Mucosa of stomach (tissue), 1 donor: ENCODE measurements around the gene AP1M1.

Experiments used
- H3K27me3 ChIP-seq: one replicate; pipeline ENCODE4 v1.7.0; 2013; ENCODE audit warnings: mild to moderate bottlenecking, low read length; ENCODE audit not compliant: control insufficient read depth, insufficient read depth
- H3K36me3 ChIP-seq: one replicate; pipeline ENCODE4 v1.7.0; 2013; ENCODE audit warnings: low read length; ENCODE audit not compliant: control insufficient read depth, insufficient read depth
- H3K4me1 ChIP-seq: one replicate; pipeline ENCODE4 v1.7.0; 2013; ENCODE audit warnings: mild to moderate bottlenecking, low read length; ENCODE audit not compliant: control insufficient read depth, insufficient read depth
- H3K4me3 ChIP-seq: one replicate; pipeline ENCODE4 v1.7.0; 2013; ENCODE audit warnings: low read length
- H3K9ac ChIP-seq: one replicate; pipeline ENCODE4 v1.7.0; 2013; ENCODE audit warnings: mild to moderate bottlenecking, low read length, moderate library complexity
- H3K9me3 ChIP-seq: one replicate; pipeline ENCODE4 v1.7.0; 2013; ENCODE audit warnings: mild to moderate bottlenecking, low read length, moderate library complexity; ENCODE audit not compliant: control insufficient read depth
- donor health status: Pancreatic carcinoma.

The AP1M1 gene

DNA sequence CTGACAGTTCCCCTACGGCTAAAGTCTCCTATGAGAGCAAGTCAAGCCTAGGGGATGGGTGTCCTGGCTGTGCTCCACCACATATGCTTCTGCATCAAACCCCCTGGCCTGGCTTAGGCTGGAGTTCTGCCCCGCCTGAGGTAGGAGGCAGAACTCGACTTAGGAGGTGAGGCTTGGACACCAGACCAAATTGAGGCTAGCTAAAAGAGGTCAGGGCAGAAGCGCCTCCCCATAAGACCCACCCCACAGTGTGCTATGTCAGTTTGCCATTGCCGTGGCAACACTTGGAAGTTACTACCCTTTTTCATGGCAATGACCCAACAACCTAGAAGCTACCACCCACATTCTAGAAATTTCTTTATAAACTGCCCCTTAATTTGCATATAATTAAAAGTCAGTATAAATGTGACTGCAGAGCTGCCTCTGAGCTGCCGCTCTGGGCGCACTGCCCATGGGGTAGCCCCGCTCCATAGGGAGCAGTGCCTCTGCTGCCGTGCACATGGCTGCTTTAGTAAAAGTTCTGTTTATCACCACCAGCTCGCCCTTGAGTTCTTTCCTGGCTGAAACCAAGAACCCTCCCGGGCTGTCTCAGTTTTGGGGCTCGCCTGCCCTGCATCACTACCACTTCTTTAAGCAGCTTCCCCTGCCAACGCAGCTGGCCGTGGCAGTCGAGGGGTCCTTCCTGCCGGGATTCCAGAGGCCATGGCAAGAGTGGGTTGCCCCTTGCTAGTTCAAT, 20.2 kb downstream of the AP1M1 start:
- Histone ChIP-seq H3K9me3 (peaks cover 9% of the 10 kb centered on the region), H3K9ac (no peak overlapping the region), H3K4me3 (no peak overlapping the region), H3K27me3 (no peaks in the 10 kb centered on the region), H3K4me1 (peaks cover 9% of the 10 kb centered on the region), H3K36me3 (peaks cover 6% of the 10 kb centered on the region)

DNA sequence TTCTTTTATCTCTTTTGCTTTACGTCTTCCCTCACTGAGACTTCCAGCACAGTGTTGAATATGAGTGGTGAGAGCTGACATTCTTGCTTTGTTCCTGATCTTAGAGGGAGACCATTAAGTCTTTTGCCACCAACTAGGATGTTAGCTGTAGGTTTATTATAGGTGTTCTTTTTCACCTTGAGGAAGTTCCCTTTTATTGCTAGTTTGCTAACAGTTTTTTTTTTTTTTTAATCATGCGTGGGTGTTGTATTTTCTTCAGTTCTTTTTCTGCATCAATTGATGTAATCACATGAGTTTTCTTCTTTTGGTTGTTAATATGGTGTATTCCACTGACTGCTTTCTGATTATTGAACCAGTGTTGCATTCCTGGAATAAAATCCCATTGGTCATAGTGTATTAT, 21.1 kb downstream of the AP1M1 start:
- H3K36me3 ChIP-seq, result peaks cover 10% of the 10 kb centered on the region
- no peak overlapping the region for H3K4me3 ChIP-seq
- no peaks in the 10 kb centered on the region for H3K27me3 ChIP-seq
- H3K4me1 ChIP-seq, result peaks cover 9% of the 10 kb centered on the region
- H3K9ac ChIP-seq, result no peak overlapping the region
- peaks cover 9% of the 10 kb centered on the region for H3K9me3 ChIP-seq

DNA sequence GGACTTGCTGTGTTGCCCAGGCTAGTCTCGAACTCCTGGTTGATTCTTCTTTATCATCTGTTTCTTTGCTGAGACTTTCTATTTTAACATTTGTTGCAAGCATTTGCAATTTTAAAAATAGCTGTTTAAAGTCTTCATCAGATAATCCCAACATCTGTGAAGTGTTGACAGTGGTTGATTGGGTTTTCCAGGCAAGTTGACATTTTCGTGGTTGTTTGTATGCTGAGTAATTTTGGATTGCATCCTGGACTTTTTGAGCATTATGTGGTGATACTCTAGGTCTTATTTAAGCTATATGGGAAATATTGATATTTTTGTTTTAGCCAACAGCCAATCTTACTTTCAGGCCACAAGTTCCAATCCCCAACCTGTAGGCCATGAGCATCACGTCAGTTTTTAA, 25.1 kb downstream of the AP1M1 start:
- H3K4me3 ChIP-seq, result no peak overlapping the region
- no peaks in the 10 kb centered on the region for H3K27me3 ChIP-seq
- H3K36me3 ChIP-seq, result peaks cover 39% of the 10 kb centered on the region
- H3K9me3 ChIP-seq, result peaks cover 9% of the 10 kb centered on the region
- no peak overlapping the region for H3K9ac ChIP-seq
- H3K4me1 ChIP-seq, result no peaks in the 10 kb centered on the region

DNA sequence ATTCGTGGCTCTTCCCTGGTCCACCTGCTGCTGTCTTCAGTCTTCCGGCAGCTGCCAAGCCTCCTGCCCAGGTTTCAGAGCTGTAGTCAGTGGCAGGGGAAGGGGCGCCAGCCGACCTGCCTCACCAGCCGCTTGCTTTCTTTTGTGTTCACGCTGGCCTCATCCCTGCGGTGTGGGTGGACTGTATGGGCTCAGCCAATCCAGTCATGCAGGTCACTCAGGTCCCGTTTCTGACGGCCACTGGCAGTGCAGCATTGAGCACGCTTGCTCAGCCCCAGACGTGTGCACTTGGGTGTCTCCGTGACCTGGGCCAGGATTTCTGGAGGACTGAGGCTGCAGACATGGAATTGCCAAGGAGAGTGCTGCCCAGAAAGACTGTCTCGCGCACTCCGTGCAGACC, 26.0 kb downstream of the AP1M1 start:
- H3K4me3 ChIP-seq, result no peak overlapping the region
- H3K36me3 ChIP-seq, result peaks cover 45% of the 10 kb centered on the region
- H3K27me3 ChIP-seq, result no peaks in the 10 kb centered on the region
- no peaks in the 10 kb centered on the region for H3K4me1 ChIP-seq
- H3K9ac ChIP-seq, result no peak overlapping the region
- peaks cover 9% of the 10 kb centered on the region for H3K9me3 ChIP-seq

DNA sequence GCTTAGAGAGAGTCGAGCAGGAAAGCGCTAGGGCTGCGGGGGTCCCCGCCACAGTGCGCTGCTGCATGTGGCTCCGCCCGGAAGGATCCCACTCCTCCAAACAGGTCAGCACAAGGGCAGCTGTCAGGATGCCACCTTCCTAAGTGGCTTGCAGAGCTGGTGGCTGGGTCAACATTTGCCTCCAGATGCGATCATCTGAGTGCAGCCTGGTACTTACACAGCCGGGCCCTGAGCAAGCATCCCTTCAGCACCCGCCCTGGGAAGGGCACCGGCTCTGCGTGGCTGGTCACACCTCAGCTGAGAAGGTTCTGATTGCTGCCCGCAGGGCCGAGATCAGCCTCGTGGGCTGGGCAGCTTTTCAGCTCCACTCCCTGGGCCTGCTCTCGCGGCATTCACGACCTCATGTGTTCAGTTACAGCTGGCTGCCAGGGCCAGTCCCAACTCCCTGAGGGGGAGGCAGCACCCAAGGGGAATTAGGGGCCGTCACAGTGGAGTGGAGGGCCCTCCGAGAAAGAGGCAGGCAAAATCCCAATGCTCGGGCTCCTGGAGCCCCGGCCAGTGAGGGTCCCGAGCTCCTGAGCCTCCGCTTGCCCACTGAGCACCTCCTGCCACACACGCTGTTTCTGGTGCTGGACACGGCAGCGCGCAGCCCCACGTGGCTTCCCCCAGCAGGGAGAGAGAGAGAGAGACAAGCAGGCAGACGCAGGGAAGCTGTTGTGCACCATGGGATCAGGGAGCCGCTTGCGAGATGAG, 26.8 kb downstream of the AP1M1 start:
- Histone ChIP-seq H3K9ac (no peak overlapping the region), H3K36me3 (peaks cover 45% of the 10 kb centered on the region), H3K4me1 (no peaks in the 10 kb centered on the region), H3K27me3 (no peaks in the 10 kb centered on the region), H3K4me3 (no peak overlapping the region), H3K9me3 (peaks cover 9% of the 10 kb centered on the region)

DNA sequence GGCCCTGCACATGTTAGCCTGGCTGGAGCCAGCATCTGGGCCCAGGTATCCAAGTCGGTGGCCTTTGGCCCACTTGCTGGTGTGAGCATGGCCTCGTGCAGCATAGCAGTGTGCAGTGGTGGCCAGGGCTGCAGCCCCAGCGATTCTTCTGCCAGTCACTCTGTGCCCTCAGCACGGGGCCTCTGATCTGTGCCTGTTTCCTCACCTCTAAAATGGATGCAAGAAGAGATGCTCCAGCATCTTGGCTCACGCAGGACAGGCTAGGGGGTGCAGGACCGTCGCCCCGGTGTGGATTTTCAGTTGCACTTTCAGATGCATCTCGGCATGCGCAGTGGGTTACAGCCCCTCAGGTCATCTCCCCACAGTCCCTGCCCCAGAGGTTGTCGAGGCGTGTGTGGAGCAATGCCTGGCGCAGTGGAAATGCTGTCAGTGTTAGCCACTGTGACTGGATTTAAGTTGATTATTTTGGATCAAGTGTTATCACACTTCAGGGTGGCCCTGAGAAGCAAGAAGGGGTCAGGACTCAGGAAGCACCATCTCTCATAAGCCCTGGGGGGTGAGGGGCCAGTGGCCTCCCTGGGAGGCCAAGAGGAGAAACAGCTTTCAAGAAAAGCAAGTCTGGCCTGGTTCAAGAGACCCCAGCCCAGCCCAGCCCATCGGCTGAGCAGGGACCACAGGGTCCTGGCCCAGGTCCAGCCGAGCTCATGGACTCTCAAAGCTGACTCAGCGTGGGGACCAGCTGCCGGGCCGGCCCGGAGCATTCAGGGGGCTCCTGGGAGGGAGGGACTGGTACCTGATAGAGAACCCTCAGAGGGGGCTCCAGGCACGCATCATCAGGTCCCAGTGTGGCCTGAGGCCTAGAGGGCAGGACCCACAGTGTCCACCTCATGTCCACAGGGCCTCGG, 27.8 kb downstream of the AP1M1 start:
- Histone ChIP-seq H3K36me3 (peaks cover 45% of the 10 kb centered on the region), H3K27me3 (no peaks in the 10 kb centered on the region), H3K4me3 (no peak overlapping the region), H3K9me3 (peaks cover 2% of the 10 kb centered on the region), H3K4me1 (no peaks in the 10 kb centered on the region), H3K9ac (no peak overlapping the region)

DNA sequence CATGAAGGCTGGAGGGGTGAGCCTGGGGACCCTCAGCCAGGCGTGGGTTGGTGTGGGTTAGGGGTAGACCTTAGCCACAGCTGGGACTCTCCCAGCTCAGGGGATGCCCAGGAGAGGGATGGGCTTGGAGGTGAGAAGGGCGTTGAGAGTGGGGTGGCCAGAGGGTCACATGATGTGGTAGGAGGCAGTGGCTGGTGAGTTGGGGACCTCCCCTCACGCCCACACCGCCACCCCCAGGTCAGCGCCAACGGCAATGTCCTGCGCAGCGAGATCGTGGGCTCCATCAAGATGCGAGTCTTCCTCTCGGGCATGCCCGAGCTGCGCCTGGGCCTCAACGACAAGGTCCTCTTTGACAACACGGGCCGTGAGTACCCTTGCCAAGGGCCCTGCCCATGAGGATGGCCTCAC, 28.5 kb downstream of the AP1M1 start:
- Histone ChIP-seq H3K36me3 (peaks cover 45% of the 10 kb centered on the region), H3K4me3 (no peak overlapping the region), H3K9me3 (no peaks in the 10 kb centered on the region), H3K27me3 (no peaks in the 10 kb centered on the region), H3K9ac (no peak overlapping the region), H3K4me1 (no peaks in the 10 kb centered on the region)

DNA sequence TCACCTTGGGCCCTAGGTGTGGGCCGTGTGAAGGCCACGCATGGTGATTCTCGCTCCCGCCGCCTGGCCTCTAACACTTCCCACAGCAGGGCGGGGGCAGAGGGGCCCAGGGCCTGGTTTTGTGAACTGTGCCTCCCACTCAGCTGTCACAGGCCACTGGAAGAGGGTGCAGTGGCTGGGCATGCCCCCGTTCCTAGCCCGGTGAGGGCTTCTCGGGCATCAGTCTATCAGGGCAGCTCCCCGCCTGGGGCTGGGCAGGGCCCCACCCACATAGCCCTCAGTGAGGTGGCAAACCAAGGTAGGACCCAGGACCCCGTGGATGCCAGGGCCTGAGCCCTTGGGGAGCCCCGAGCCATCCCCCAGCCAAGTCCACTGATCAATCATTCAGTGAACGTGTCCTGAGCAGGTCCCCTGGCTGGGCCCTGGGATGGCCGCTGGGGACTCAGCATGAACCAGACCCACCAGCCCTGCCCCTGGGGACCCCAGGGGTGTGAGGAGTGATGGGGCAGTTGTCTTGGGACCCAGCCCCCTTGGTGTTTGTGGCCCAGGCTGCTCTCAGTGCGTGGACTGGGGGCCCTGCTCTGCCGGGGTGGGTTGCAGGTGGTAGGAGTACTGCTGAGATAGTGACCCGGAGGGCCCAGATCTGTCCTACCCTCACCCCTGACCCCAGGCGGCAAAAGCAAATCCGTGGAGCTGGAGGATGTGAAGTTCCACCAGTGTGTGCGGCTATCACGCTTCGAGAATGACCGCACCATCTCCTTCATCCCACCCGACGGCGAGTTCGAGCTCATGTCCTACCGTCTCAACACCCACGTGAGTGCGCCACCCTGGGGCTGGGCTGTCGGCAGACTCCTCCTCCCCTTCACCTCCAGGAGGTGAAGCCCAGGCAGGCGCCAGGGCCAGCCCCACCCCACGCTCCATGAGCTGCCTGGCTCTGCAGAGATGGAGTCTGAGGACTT, 29.4 kb downstream of the AP1M1 start:
- Histone ChIP-seq H3K4me3 (no peak overlapping the region), H3K27me3 (no peaks in the 10 kb centered on the region), H3K36me3 (peaks cover 45% of the 10 kb centered on the region), H3K4me1 (no peaks in the 10 kb centered on the region), H3K9me3 (no peaks in the 10 kb centered on the region), H3K9ac (no peak overlapping the region)

DNA sequence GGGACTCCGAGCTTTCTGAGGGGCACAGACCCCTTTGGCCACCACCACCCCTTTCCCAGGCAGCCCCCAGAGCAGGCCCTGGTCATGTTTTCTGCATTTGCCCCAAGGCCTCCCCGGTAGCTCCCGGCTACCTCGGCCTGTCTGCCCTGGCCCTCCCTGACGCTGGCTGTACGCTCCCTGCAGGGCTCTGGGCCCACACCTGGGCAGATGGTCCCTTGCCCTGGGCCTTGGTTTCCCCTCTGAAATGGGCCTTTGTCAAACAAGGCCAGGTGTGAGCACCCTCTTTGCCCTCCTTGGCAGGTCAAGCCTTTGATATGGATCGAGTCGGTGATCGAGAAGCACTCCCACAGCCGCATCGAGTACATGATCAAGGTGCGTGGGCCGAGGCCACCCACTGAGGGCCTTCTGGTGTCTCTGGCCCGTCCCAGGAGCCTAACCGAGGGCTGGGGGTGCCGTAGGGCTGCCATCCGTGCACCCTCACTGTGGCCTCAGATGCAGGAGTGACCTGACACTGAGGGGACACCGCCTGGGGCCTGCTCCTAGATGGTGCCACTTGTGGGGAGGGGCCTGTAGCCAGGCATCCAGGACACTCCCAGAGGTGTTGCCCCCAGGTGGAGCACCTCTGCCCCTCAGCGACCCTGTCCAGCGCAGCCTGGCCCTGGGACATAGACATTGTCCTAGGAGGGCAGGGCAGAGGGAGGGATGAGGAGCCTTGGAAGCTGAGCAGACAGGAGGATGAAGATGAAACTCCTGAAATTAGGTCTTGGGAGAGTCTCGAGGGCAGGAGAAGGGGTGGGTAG, 30.3 kb downstream of the AP1M1 start:
- H3K27me3 ChIP-seq, result no peaks in the 10 kb centered on the region
- H3K9ac ChIP-seq, result no peak overlapping the region
- no peaks in the 10 kb centered on the region for H3K9me3 ChIP-seq
- H3K4me3 ChIP-seq, result no peak overlapping the region
- H3K4me1 ChIP-seq, result no peaks in the 10 kb centered on the region
- peaks cover 43% of the 10 kb centered on the region for H3K36me3 ChIP-seq

DNA sequence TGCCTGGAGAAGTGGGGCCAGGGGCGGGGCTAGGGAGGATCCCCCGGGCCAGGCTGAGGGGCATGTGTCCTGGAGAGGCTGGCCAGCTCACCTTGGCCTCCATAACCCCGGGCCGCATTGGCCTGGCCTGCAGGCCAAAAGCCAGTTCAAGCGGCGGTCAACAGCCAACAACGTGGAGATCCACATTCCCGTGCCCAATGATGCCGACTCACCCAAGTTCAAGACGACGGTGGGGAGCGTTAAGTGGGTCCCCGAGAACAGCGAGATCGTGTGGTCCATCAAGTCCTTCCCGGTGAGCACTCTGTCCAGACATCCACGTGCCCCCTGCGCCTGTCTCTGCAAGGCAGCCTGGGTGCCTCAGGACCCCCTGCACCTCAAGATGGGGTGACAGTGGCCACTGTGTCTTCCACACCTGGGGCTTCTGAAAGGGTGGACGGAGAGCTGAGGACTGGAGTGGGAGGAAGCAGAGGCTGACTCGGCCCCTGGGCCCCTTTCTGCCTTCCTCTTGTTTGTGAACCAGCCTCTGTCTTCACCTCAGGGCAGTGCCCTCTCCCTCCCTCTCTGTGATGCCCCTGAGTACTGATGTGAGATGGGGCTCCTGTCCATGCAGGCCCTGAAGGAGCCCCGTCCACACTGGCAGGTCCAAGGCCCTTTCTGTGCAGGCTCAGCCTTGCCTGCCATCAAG, 31.1 kb downstream of the AP1M1 start:
- Histone ChIP-seq H3K4me1 (no peaks in the 10 kb centered on the region), H3K4me3 (no peak overlapping the region), H3K9me3 (no peaks in the 10 kb centered on the region), H3K36me3 (peaks cover 40% of the 10 kb centered on the region), H3K9ac (no peak overlapping the region), H3K27me3 (no peaks in the 10 kb centered on the region)
